Ishikawa (cell line): ENCODE results near the gene SH2B3.

Source experiments
- CEBPB ChIP-seq: IDR thresholded peaks from 2 replicates; pipeline ENCODE4 v1.6.1; 2012
- CREB1 ChIP-seq: IDR thresholded peaks from 2 replicates; pipeline ENCODE4 v1.6.1; 2012; ENCODE audit warnings: low read depth
- EGR1 ChIP-seq: IDR thresholded peaks from 2 replicates; pipeline ENCODE4 v1.6.1; 2012
- EP300 ChIP-seq: IDR thresholded peaks from 2 replicates; pipeline ENCODE4 v1.6.1; 2012; ENCODE audit warnings: borderline replicate concordance
- FOXM1 ChIP-seq: IDR thresholded peaks from 2 replicates; pipeline ENCODE4 v1.6.1; 2012; ENCODE audit warnings: low read depth, borderline replicate concordance
- MAX ChIP-seq: IDR thresholded peaks from 2 replicates; pipeline ENCODE4 v1.6.1; 2012
- NFIC ChIP-seq: IDR thresholded peaks from 2 replicates; pipeline ENCODE4 v1.6.1; 2012
- RAD21 ChIP-seq: IDR thresholded peaks from 2 replicates; pipeline ENCODE4 v1.6.1; 2012; ENCODE audit warnings: low read depth
- REST ChIP-seq: IDR thresholded peaks from 2 replicates; pipeline ENCODE4 v1.6.1; 2012; ENCODE audit warnings: low read depth, mild to moderate bottlenecking
- TAF1 ChIP-seq: IDR thresholded peaks from 2 replicates; pipeline ENCODE4 v1.6.1; 2012; ENCODE audit warnings: low read depth, mild to moderate bottlenecking
- TCF12 ChIP-seq: IDR thresholded peaks from 2 replicates; pipeline ENCODE4 v1.6.1; 2012; ENCODE audit warnings: low read depth
- TEAD4 ChIP-seq: IDR thresholded peaks from 2 replicates; pipeline ENCODE4 v1.6.1; 2012
- USF1 ChIP-seq: IDR thresholded peaks from 2 replicates; pipeline ENCODE4 v1.6.1; 2012
- YY1 ChIP-seq: IDR thresholded peaks from 2 replicates; pipeline ENCODE4 v1.6.1; 2012; ENCODE audit warnings: low read depth
- ZBTB7A ChIP-seq: IDR thresholded peaks from 2 replicates; pipeline ENCODE4 v1.6.1; 2012; ENCODE audit warnings: low read depth

SH2B3 gene

GRCh38 chr12:111361717-111362576, 43.8 kb upstream of the SH2B3 start:
- no peak for TF ChIP-seq EP300
- TF ChIP-seq EGR1: no peak
- no peak for TF ChIP-seq NFIC
- no peak for TF ChIP-seq TAF1
- TF ChIP-seq CREB1: no peak
- TF ChIP-seq FOXM1: no peak
- TF ChIP-seq YY1: no peak
- no peak for TF ChIP-seq CEBPB
- TF ChIP-seq MAX: no peak
- no peak for TF ChIP-seq TCF12
- TF ChIP-seq USF1: no peak
- no peak for TF ChIP-seq ZBTB7A
- no peak for TF ChIP-seq TEAD4
- no peak for TF ChIP-seq RAD21

GRCh38 chr12:111362687-111363475, 42.8 kb upstream of the SH2B3 start:
- TF ChIP-seq USF1: no peak
- TF ChIP-seq ZBTB7A: no peak
- no peak for TF ChIP-seq REST
- no peak for TF ChIP-seq YY1
- no peak for TF ChIP-seq EP300

- TF ChIP-seq TEAD4 (peak; percentile 89), CREB1 (no peak), ZBTB7A (no peak), RAD21 (no peak), REST (no peak), EP300 (no peak), USF1 (no peak), CEBPB (0 out of 2 replicates have a peak, but pooled peaks have one; percentile 32), YY1 (no peak)
These were observed 42.1 kb upstream of the SH2B3 start for GRCh38 chr12:111363578-111363977.

- no peak for TF ChIP-seq TCF12
- TF ChIP-seq MAX: no peak
- TF ChIP-seq CREB1: no peak
- no peak for TF ChIP-seq CEBPB
These were observed 39.6 kb upstream of the SH2B3 start for GRCh38 chr12:111366075-111366474.

- TF ChIP-seq USF1 (no peak), EGR1 (no peak), TCF12 (no peak), FOXM1 (no peak), CREB1 (no peak), CEBPB (no peak), RAD21 (no peak), YY1 (no peak), MAX (no peak), EP300 (no peak)
These were observed 39.1 kb upstream of the SH2B3 start for GRCh38 chr12:111366583-111366982.
